H1 (cell line): ENCODE measurements around the gene BRIX1.

Experiments used
- CBX5 ChIP-seq: fragments of 300-800, 300-1000 bp; sonication (generic); IDR thresholded peaks from 2 replicates; pipeline ENCODE4 v1.7.1; 2016; ENCODE audit warnings: antibody characterized with exemption, low read length, low read depth
- CREB1 ChIP-seq: IDR thresholded peaks from 2 replicates; pipeline ENCODE4 v1.6.1; 2012; ENCODE audit warnings: inconsistent platforms
- EGR1 ChIP-seq: IDR thresholded peaks from 2 replicates; pipeline ENCODE4 v1.6.1; 2011; ENCODE audit warnings: low read depth, low read length, borderline replicate concordance
- EZH2 ChIP-seq: fragments of 200-600 bp; sonication (generic); IDR thresholded peaks from 2 replicates; pipeline ENCODE4 v1.7.1; 2012; ENCODE audit warnings: low read depth, mild to moderate bottlenecking, moderate library complexity, low read length, inconsistent platforms; ENCODE audit not compliant: severe bottlenecking
- JUND ChIP-seq: IDR thresholded peaks from 2 replicates; pipeline ENCODE4 v1.6.1; 2011; ENCODE audit warnings: mild to moderate bottlenecking, improper control_type of control experiment, low read length
- PHF8 ChIP-seq: fragments of 200-600 bp; sonication (generic); conservative IDR thresholded peaks from 2 replicates; pipeline ENCODE4 v1.7.1; 2012; ENCODE audit warnings: low read depth, mild to moderate bottlenecking, inconsistent platforms, low read length, moderate library complexity
- POLR2A ChIP-seq, 2 experiments: IDR thresholded peaks; 1 replicate in 1 of 2; 2 replicates in 1 of 2; pipeline ENCODE4 v1.6.1; 2011; ENCODE audit warnings: low read depth in 2 of 2, low read length in 2 of 2, mild to moderate bottlenecking in 2 of 2; ENCODE audit errors: control extremely low read depth in 1 of 2
- TAF1 ChIP-seq: IDR thresholded peaks from 2 replicates; pipeline ENCODE4 v1.6.1; 2011; ENCODE audit warnings: mild to moderate bottlenecking, low read depth, low read length
- TF ChIP-seq, protein P1 (sequence below), 3 experiments: IDR thresholded peaks; 1 replicate in 2 of 3; 2 replicates in 1 of 3; pipeline versions ENCODE4 v1.5.1 to v1.6.1; 2011; ENCODE audit warnings: low read length in 3 of 3, mild to moderate bottlenecking in 3 of 3, inconsistent platforms in 2 of 3, low read depth in 1 of 3, moderate library complexity in 1 of 3; ENCODE audit not compliant: insufficient read depth in 1 of 3; ENCODE audit errors: control extremely low read depth in 1 of 3
- TF ChIP-seq, protein P2 (sequence below): IDR thresholded peaks from 2 replicates; pipeline ENCODE4 v1.6.1; 2011; ENCODE audit warnings: low read depth, mild to moderate bottlenecking, low read length; ENCODE audit not compliant: insufficient read depth

DNA sequence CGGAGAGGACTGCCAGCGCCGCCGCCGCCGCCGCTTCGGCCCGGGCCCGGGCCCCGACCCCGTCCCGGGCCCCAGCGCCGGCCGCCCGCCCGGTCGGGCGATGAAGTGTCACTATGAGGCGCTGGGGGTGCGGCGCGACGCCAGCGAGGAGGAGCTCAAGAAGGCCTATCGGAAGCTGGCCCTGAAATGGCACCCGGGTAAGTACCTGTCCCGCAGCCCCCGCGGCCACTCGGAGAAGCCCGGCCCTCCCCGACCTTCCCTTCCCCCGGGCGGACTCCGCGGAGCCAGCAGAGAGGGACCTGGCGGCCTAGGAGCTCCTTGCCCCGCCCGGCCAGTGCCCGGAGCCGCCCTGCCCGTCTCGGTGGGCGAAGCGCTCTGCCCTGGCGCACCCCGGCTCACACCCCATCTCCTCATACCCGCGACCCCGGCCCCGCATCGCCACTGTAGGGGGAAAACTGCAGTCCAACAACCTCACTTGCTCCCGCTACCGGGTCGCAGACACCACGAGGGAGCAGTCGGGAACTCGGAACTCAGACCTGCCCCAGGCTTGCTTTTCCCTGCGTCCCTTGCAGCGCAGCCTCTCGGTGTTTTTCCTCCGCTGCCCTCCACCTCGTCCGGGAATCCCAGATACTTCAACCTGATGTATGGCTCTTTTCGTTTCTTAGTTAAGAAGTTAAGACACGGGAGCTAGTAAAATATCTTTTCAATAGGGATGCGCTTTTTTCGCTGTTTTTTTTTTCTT, 14.4 kb downstream of the BRIX1 start:
- TF ChIP-seq PHF8 (peak; percentile 57), EZH2 (no peak), POLR2A (IDR thresholded peaks at IDR 0.05; ENCODE audit: control extremely low read depth in 1 of 2, low read depth in 2 of 2, low read length in 2 of 2) (peak in 1 of 2 experiments; percentile 71; a peak in 2 of 3 replicates), JUND (no peak), CBX5 (no peak), TAF1 (peak; percentile 78), EGR1 (no peak), CREB1 (peak; percentile 37; the same call in 1 of the 2 replicates)
- TF ChIP-seq, protein P1, sequence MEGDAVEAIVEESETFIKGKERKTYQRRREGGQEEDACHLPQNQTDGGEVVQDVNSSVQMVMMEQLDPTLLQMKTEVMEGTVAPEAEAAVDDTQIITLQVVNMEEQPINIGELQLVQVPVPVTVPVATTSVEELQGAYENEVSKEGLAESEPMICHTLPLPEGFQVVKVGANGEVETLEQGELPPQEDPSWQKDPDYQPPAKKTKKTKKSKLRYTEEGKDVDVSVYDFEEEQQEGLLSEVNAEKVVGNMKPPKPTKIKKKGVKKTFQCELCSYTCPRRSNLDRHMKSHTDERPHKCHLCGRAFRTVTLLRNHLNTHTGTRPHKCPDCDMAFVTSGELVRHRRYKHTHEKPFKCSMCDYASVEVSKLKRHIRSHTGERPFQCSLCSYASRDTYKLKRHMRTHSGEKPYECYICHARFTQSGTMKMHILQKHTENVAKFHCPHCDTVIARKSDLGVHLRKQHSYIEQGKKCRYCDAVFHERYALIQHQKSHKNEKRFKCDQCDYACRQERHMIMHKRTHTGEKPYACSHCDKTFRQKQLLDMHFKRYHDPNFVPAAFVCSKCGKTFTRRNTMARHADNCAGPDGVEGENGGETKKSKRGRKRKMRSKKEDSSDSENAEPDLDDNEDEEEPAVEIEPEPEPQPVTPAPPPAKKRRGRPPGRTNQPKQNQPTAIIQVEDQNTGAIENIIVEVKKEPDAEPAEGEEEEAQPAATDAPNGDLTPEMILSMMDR (IDR thresholded peaks at IDR 0.05; ENCODE audit: control extremely low read depth in 1 of 3, insufficient read depth in 1 of 3, low read depth in 1 of 3, low read length in 3 of 3): no peak
- TF ChIP-seq, protein P2, sequence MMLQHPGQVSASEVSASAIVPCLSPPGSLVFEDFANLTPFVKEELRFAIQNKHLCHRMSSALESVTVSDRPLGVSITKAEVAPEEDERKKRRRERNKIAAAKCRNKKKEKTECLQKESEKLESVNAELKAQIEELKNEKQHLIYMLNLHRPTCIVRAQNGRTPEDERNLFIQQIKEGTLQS: no peak
